ENCODE data around the gene ASTN2.

The ASTN2 gene

DNA sequence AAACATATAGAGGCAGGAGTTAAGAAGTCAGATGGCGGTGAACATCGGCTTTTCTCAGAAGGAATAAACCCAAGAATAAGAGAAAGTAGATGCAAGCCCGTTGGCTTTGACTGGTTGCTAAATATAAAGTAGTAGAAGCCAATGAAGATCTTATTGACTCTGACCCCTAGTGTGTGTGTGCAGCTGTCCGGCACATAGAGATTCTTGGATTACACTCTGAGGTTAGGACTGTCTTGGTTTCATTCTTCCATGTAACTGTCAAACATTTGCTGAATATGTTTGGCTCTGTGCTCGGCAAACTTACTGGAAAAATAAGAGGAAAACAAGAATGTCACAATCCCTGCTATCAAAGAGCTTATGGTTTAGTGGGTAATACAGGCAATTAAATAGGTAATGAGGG, 54.9 kb downstream of the ASTN2 start:
- DNase-seq: no peak

DNA sequence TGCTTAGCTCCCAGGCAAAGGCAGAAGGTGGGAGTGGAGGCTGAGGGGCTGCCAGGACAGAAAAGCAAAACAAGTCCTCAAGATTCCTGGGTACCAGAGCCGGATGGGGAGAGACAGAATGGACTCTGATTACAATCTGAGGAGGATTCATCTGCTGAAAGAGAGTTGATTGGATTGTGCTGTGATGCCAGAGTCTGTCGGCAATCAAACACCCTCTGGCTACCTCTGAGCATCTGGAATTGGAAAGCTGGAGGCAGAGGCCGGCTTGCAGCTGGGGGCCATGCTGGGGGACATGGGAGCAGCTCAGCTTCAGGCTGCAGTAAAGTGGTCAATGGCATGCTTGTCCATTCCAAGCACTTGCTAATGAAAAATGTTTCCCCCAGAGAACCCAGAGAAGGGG, 59.3 kb downstream of the ASTN2 start:
- DNase-seq: no peak

DNA sequence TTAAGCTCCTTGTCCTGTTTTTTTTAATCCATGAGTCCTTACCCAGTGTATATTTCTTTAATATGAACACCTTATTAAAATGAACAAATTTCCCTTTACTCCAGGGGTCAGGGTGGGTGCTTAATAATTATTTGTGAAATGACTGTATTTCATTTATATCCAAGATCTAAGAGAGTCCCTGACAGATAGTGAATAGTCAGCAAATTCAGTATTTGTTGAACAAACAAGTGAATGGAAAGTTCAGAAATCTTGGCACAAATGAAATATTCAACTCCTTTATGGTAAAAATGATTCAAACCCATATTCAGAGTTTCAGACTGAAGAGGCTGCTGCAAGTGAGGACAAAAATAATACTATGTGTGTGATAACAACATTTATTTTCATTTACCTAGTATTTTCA, 59.9 kb downstream of the ASTN2 start:
- no peak for DNase-seq

DNA sequence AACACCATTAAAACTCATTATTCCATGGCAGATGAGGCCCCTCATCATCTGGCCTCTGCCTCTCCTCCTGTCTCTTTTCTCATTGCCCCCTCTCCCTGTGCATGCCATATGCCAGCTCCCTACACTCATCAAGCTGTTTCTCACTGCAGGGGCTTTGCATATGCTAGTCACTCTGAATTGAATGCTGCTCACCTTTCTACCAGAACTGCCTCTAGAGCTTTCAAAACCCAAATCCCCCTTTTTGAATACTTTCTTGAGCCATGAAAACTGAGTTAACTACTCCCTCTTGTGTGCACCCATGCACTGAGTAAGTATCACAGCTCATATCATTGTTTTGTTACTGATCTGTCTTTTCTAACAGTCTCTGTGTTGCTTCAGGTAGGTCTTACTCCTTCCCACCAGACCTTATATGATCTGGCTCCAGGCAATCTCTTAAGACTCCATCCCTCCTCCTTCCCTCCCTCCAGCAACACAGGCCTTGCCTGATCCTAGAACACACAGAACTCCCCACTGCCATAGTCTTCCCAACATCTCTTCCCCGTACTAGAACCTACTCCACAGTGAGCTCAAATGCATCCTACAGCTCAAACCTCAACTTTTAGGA, 60.5 kb downstream of the ASTN2 start:
- DNase-seq: no peak

- DNase-seq: no peak
Measured at GRCh38 chr9:117344892-117345660, 69.8 kb downstream of the ASTN2 start.

GRCh38 chr9:117343427-117343826, 71.4 kb downstream of the ASTN2 start:
- DNase-seq: no peak

- DNase-seq: no peak
Measured at GRCh38 chr9:117341151-117341550, 73.7 kb downstream of the ASTN2 start.

- DNase-seq: no peak
Measured at GRCh38 chr9:117340422-117340821, 74.4 kb downstream of the ASTN2 start.

- no peak for DNase-seq
Measured at GRCh38 chr9:117335837-117336433, 78.9 kb downstream of the ASTN2 start.

DNA sequence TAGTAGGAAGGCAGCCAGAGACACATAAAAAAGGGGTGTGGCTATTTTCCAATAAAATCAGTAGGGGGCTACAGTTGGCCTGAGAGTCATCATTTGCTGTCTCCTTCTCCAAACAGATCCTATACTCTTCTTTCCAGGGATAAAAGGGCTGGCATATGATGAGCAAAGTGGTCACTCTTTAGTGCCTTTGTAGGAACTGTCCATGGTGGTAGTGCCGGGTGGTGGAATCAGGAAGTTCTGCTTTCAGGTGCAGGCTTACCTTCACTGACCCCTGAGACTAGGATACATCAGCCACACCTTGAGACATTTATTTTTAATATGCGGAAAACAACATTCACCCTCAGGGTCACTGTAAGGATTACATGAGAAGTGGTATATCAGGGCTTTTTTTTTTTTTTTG, 80.8 kb downstream of the ASTN2 start:
- no peak for DNase-seq

DNA sequence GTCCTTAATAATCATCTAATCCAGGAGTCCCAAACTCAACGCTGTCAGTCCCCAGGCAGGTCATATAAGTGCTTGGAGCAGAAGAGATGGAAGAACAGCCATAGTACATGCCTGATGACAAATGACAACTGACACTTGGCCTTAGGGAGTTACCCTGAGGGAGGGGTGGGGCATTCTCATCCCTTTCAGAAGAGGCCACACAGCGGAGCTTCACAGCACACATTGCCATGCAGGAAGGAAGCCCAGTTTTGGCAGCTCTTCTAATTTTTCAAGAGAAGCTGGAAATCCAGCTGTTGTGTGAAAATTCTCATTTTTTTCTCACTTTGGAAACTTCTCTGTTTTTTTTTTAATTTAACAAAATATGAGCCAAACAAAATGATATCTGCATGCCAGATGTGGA, 89.0 kb downstream of the ASTN2 start:
- no peak for DNase-seq

- DNase-seq: no peak
Measured at GRCh38 chr9:117325110-117325731, 89.6 kb downstream of the ASTN2 start.

DNA sequence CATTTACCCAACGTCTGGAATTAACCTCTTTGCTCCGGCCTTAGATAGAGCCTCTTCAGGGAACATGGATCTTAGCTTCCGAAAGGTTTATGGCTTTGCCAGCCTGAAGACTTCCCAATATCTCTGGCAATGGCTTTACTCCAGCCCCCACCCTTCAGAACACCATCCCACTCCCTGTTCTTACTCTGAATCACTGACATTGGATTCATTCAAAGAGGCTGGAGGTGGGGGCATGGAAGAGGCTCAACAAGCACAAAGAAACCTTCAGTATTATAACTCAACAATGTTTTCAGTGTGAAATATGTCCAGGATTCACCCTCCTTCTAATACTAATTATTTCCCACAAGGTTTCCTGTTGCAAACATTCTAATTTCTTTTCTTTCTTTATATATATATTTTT, 91.5 kb downstream of the ASTN2 start:
- DNase-seq: no peak

GRCh38 chr9:117317192-117317591, 97.7 kb downstream of the ASTN2 start:
- DNase-seq: no peak

- no peak for DNase-seq
Measured at GRCh38 chr9:117315236-117315635, 99.6 kb downstream of the ASTN2 start.

DNA sequence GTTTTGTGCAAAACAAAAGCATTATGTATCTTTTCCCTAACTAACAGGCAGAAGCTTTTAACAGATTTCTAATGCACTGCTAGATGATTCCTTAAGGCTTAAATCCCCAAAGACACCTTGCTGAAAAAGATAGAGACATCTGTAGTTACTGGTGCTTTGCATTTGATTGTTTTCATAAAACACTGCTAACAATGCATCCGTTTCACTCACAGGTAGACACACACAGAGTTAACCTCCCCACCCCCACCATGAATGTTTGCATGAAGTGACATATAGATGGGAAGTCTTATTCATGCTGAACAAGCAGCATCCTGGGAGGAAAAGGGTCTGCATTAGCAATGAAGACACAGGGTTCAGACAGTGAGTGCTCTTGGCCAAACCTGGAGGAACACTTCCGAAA, 100.9 kb downstream of the ASTN2 start:
- DNase-seq: no peak

DNA sequence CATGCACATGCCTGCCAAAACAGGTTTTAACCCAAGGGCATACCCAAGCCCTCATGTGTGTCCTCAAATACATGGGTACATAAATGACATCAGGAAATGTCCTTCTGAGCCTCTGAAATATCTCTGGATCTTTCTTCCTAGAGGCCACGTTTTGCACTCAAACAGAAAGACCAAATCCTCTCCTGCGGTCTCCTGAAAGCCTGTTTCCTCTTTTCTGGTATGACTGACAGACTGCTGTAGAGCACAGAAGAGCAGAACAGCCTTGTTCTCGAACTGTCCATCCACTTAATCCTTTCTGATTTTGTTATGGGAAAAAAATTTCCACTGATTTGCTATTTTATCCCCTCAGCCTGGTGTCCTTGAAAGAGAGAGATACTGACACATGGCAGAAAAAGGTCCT, 107.2 kb downstream of the ASTN2 start:
- no peak for DNase-seq

DNA sequence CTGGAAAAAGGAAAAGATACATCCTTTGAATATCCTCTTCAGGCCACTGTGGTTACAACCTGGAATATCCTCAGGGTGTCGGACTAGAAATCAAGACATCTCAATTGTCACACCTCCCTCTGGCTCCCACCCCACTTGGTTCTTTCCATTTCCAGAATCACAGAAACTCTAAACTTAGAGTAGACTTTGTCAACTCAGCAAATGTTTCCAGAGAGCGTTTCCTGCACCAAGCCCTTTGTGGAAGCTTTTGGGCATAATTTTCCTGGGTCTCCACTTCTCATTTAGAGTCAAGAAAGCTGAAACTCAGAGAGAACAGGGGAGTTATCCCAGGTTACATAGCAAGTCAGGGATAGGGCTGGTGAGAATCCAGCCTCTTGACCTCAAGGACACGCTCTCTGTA, 108.8 kb downstream of the ASTN2 start:
- no peak for DNase-seq

- DNase-seq: no peak
Measured at GRCh38 chr9:117305454-117305853, 109.4 kb downstream of the ASTN2 start.

- DNase-seq: no peak
Measured at GRCh38 chr9:117304549-117304948, 110.3 kb downstream of the ASTN2 start.

GRCh38 chr9:117303643-117304230, 111.1 kb downstream of the ASTN2 start:
- DNase-seq: no peak

- DNase-seq: no peak
Measured at GRCh38 chr9:117302487-117302886, 112.4 kb downstream of the ASTN2 start.

DNA sequence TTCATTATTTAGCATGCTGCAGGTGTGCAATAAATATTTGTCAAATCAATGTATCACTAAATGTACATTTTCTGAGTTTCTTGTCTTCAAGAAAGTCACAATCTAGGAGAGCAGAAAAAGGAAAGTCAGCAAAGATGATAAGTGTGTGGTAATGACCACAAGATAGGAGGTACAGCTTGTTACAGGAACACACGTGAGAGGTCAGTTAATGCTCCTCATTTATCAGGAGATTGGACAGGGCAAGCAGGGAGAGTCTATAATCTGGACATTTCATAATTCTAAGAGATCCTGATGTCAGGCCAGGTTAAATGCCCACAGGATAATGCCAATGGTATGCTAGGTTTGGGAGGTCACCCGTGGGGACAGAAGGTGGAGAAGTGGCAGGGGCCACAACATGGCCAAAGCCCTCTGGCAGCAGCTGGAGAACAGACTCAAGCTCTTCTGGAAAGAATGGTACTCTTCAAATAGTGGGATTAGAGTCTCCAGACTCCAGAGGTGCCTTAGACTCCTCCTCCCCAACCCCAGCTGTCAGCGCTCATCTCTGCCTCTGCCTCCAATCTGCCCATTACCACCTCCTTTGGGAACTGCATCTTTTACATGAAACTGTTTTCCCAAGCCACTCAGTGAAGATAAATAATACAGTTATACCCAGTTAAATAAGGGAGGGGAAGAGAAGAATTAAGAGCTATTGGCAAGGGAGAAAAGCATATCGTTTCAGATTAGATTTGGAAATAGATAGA, 114.3 kb downstream of the ASTN2 start:
- DNase-seq: no peak
